NCI-H1092 treated with DMSO at 0.1 percent for 48 hours (cell line): ENCODE measurements around the gene DTX3L.

ENCODE experiments used
- DNase-seq: peaks from one replicate; lab custom pipeline; 2025; lab: John Stamatoyannopoulos, UW

DTX3L gene

GRCh38 chr3:122564155-122564912, at the start of gene DTX3L, which contains the start of gene PARP9:
Gene DTX3L (plus strand): TSS chr3:122564338. CDS start chr3:122564427, 89 bp downstream.
Gene PARP9 (minus strand): TSS chr3:122564300. CDS start chr3:122559620, 4,680 bp downstream.
- peak; percentile 62 for DNase-seq

GRCh38 chr3:122515020-122515468, 49.1 kb upstream of the DTX3L start:
- DNase-seq, result no peak

GRCh38 chr3:122515870-122516269, 48.3 kb upstream of the DTX3L start:
- DNase-seq, result no peak

- DNase-seq, result no peak
Measured at GRCh38 chr3:122516846-122517360, 47.2 kb upstream of the DTX3L start.

GRCh38 chr3:122519693-122520092, 44.4 kb upstream of the DTX3L start:
- DNase-seq, result no peak

GRCh38 chr3:122520861-122521260, 43.3 kb upstream of the DTX3L start:
- no peak for DNase-seq

GRCh38 chr3:122523317-122523716, 40.8 kb upstream of the DTX3L start:
- no peak for DNase-seq

- DNase-seq, result no peak
Measured at GRCh38 chr3:122530164-122530563, 34.0 kb upstream of the DTX3L start.

- no peak for DNase-seq
Measured at GRCh38 chr3:122533480-122533879, 30.7 kb upstream of the DTX3L start.

- DNase-seq, result no peak
Measured at GRCh38 chr3:122533931-122534334, 30.2 kb upstream of the DTX3L start.

- no peak for DNase-seq
Measured at GRCh38 chr3:122535964-122536631, 28.0 kb upstream of the DTX3L start.

- DNase-seq, result no peak
Measured at GRCh38 chr3:122536632-122537001, 27.5 kb upstream of the DTX3L start.

GRCh38 chr3:122538956-122539490, 25.1 kb upstream of the DTX3L start:
- DNase-seq, result no peak

GRCh38 chr3:122546151-122546550, 18.0 kb upstream of the DTX3L start:
- DNase-seq, result no peak

- no peak for DNase-seq
Measured at GRCh38 chr3:122548076-122548475, 16.1 kb upstream of the DTX3L start.

- no peak for DNase-seq
Measured at GRCh38 chr3:122548619-122549018, 15.5 kb upstream of the DTX3L start.

GRCh38 chr3:122553171-122553570, 11.0 kb upstream of the DTX3L start:
- no peak for DNase-seq

GRCh38 chr3:122555275-122556071, 8.7 kb upstream of the DTX3L start:
- DNase-seq, result no peak

GRCh38 chr3:122557356-122557755, 6.8 kb upstream of the DTX3L start:
- DNase-seq, result no peak

GRCh38 chr3:122558605-122559004, 5.5 kb upstream of the DTX3L start:
- no peak for DNase-seq

- no peak for DNase-seq
Measured at GRCh38 chr3:122559906-122560305, 4.2 kb upstream of the DTX3L start.

GRCh38 chr3:122560680-122561079, 3.5 kb upstream of the DTX3L start:
- DNase-seq, result peak; percentile 48
